HCT116 (cell line): ENCODE data around the gene GALNT17. TPM values are rescaled to one million over a fixed set of nuclear protein-coding genes. Genes with fewer than 3 reads are reported as not detected.

ENCODE experiments used
- ATAC-seq: fragments of 200-7000 bp; cut with Tn5 transposase; 2 replicates; pipeline ENCODE4 v1.9.1; 2020; ENCODE audit warnings: mild to moderate bottlenecking, moderate library complexity
- BruUV-seq: library from RNA; stranded (reverse); fragments of 400-500 nt; replicated peaks from 2 replicates; lab custom pipeline; 2021; lab: Mats Ljungman, UMichigan
- CTCF ChIA-PET: fragments of 300-600 bp; sonication (Branson Sonifier 250); formaldehyde crosslinking; loops from one replicate; lab custom pipeline; 2021; ENCODE audit warnings: antibody characterized with exemption; lab: Charles Lee
- POLR2A ChIA-PET: fragments of 300-600, 350-600 bp; sonication (Branson Sonifier 250); formaldehyde crosslinking; loops from one replicate; lab custom pipeline; 2021; ENCODE audit warnings: antibody characterized with exemption; lab: Charles Lee
- RAD21 ChIA-PET, 2 experiments: fragments of 300-600 bp; sonication (Branson Sonifier 250); formaldehyde crosslinking; loops; one replicate each; lab custom pipeline; 2023; ENCODE audit warnings: low total read pairs in 2 of 2; ENCODE audit not compliant: uncharacterized antibody in 2 of 2, unreplicated experiment in 2 of 2, low non-redundant PET in 1 of 2; lab: Charles Lee
- DNase-seq: peaks from one replicate; pipeline ENCODE4 v3.0.0-alpha.2; 2010; ENCODE audit warnings: low read depth, low spot score
- H2AFZ ChIP-seq: fragments of 200-600 bp; shearing (Covaris generic), sonication (generic); 2 replicates; pipeline ENCODE4 v1.6.1; 2017; ENCODE audit warnings: low read depth, mixed run types, mixed read lengths, antibody characterized with exemption, low read length; ENCODE audit not compliant: poor library complexity, severe bottlenecking
- H3K27ac ChIP-seq: 2 replicates; pipeline ENCODE4 v1.5.1; 2012; ENCODE audit warnings: low read depth, low read length
- H3K27me3 ChIP-seq: fragments of 200-600 bp; sonication (generic); 2 replicates; pipeline ENCODE4 v1.6.1; 2016; ENCODE audit warnings: mixed run types, low read length, mixed read lengths; ENCODE audit not compliant: insufficient read depth
- H3K36me3 ChIP-seq, 2 experiments: fragments of 200-500 bp in 1 of 2; fragments of 200-600 bp in 1 of 2; sonication (Bioruptor generic) in 1 of 2; sonication (generic) in 1 of 2; 2 replicates each; pipeline versions ENCODE4 v1.5.1 to v1.6.1; 2014 to 2016; ENCODE audit warnings: low read length in 2 of 2, inconsistent platforms in 1 of 2, mixed read lengths in 1 of 2, mixed run types in 1 of 2; ENCODE audit not compliant: insufficient read depth in 2 of 2, control insufficient read depth in 1 of 2
- H3K4me1 ChIP-seq, 2 experiments: fragments of 200-600 bp in 1 of 2; sonication (generic) in 1 of 2; 2 replicates each; pipeline versions ENCODE4 v1.5.1 to v1.6.1; 2012 to 2017; ENCODE audit warnings: low read length in 2 of 2, inconsistent platforms in 1 of 2, mild to moderate bottlenecking in 1 of 2, mixed read lengths in 1 of 2, mixed run types in 1 of 2, moderate library complexity in 1 of 2; ENCODE audit not compliant: insufficient read depth in 2 of 2, control insufficient read depth in 1 of 2
- H3K4me2 ChIP-seq: fragments of 200-600 bp; sonication (generic); 2 replicates; pipeline ENCODE4 v1.6.1; 2017; ENCODE audit warnings: mixed run types, low read length, mixed read lengths
- H3K4me3 ChIP-seq, 2 experiments: fragments of 200-600 bp in 1 of 2; sonication (generic) in 1 of 2; replicated peaks in 1 of 2; 2 replicates each; pipeline ENCODE4 v1.5.1; 2011 to 2016; ENCODE audit warnings: low read length in 2 of 2, control low read depth in 1 of 2, low read depth in 1 of 2, mild to moderate bottlenecking in 1 of 2, mixed read lengths in 1 of 2, mixed run types in 1 of 2
- H3K79me2 ChIP-seq: fragments of 200-600 bp; sonication (generic); 2 replicates; pipeline ENCODE4 v1.6.1; 2017; ENCODE audit warnings: mild to moderate bottlenecking, mixed run types, low read length, moderate library complexity, mixed read lengths; ENCODE audit not compliant: insufficient read depth
- H3K9ac ChIP-seq: fragments of 200-600 bp; sonication (generic); 2 replicates; pipeline ENCODE4 v1.6.1; 2016; ENCODE audit warnings: low read length, mixed read lengths
- H3K9me2 ChIP-seq: fragments of 200-600 bp; sonication (generic), shearing (Covaris generic); 2 replicates; pipeline ENCODE4 v1.6.1; 2017; ENCODE audit warnings: mixed run types, mild to moderate bottlenecking, moderate library complexity; ENCODE audit not compliant: insufficient read depth
- H3K9me3 ChIP-seq, 2 experiments: fragments of 200-500 bp in 1 of 2; fragments of 200-600 bp in 1 of 2; sonication (Bioruptor generic) in 1 of 2; sonication (generic) in 1 of 2; 2 replicates each; pipeline ENCODE4 v1.6.1; 2014 to 2017; ENCODE audit warnings: low read length in 2 of 2, mixed read lengths in 2 of 2, inconsistent platforms in 1 of 2, low read depth in 1 of 2, mild to moderate bottlenecking in 1 of 2, mixed run types in 1 of 2, moderate library complexity in 1 of 2; ENCODE audit not compliant: control insufficient read depth in 1 of 2, insufficient read depth in 1 of 2
- H4K20me1 ChIP-seq: fragments of 200-600 bp; sonication (generic), shearing (Covaris generic); 2 replicates; pipeline ENCODE4 v1.6.1; 2017; ENCODE audit warnings: mixed run types, mild to moderate bottlenecking, moderate library complexity; ENCODE audit not compliant: insufficient read depth
- CBX3 ChIP-seq: IDR thresholded peaks from 2 replicates; pipeline ENCODE4 v1.6.1; 2012; ENCODE audit warnings: low read depth
- CEBPB ChIP-seq: IDR thresholded peaks from 2 replicates; pipeline ENCODE4 v1.6.1; 2012; ENCODE audit warnings: low read depth
- EGR1 ChIP-seq: IDR thresholded peaks from 2 replicates; pipeline ENCODE4 v1.6.1; 2012; ENCODE audit warnings: low read depth
- FOSL1 ChIP-seq: IDR thresholded peaks from 2 replicates; pipeline ENCODE4 v1.6.1; 2012; ENCODE audit warnings: low read depth
- POLR2A ChIP-seq: IDR thresholded peaks from 2 replicates; pipeline ENCODE4 v1.7.0; 2011; ENCODE audit warnings: borderline replicate concordance; ENCODE audit not compliant: insufficient read depth, insufficient read length; ENCODE audit errors: extremely low read depth
- SIN3A ChIP-seq: IDR thresholded peaks from 2 replicates; pipeline ENCODE4 v1.6.1; 2012; ENCODE audit warnings: low read depth
- SRF ChIP-seq: IDR thresholded peaks from 2 replicates; pipeline ENCODE4 v1.6.1; 2012; ENCODE audit warnings: low read depth
- YY1 ChIP-seq: IDR thresholded peaks from 2 replicates; pipeline ENCODE4 v1.6.1; 2011; ENCODE audit warnings: low read length, low read depth, moderate library complexity, mild to moderate bottlenecking; ENCODE audit not compliant: insufficient replicate concordance; ENCODE audit errors: extremely low read depth
- ZFX ChIP-seq: fragments of 450-650 bp; IDR thresholded peaks from 2 replicates; pipeline ENCODE4 v1.6.1; 2017
- ZNF274 ChIP-seq: fragments of 200-500 bp; sonication (Bioruptor generic); IDR thresholded peaks from 2 replicates; pipeline ENCODE4 v1.6.1; 2014; ENCODE audit warnings: mild to moderate bottlenecking, low read depth, low read length, inconsistent platforms
- intact Hi-C: fragments of 100-400 bp; cut with micrococcal nuclease; formaldehyde crosslinking; loops from 2 replicates; pipeline ENCODE4 v1.10.0; 2022
- total RNA-seq: library from RNA; stranded (reverse); gene quantifications from one replicate; pipeline ENCODE4 v1.2.1, GENCODE V29; 2021; ENCODE audit not compliant: unreplicated experiment
- TF ChIP-seq, protein P1 (sequence below), 3 experiments: fragments of 200-600 bp in 1 of 3; sonication (generic) in 1 of 3; IDR thresholded peaks in 2 of 3; conservative IDR thresholded peaks in 1 of 3; 2 replicates each; pipeline ENCODE4 v1.5.1; 2012 to 2017; ENCODE audit warnings: low read depth in 2 of 3, low read length in 2 of 3, antibody characterized with exemption in 1 of 3, borderline replicate concordance in 1 of 3, control low read depth in 1 of 3, mild to moderate bottlenecking in 1 of 3, mixed read lengths in 1 of 3, mixed run types in 1 of 3, moderate library complexity in 1 of 3; ENCODE audit not compliant: insufficient read depth in 1 of 3

Gene GALNT17
- total RNA-seq, 1 experiment from 2014 or later: not detected

DNA sequence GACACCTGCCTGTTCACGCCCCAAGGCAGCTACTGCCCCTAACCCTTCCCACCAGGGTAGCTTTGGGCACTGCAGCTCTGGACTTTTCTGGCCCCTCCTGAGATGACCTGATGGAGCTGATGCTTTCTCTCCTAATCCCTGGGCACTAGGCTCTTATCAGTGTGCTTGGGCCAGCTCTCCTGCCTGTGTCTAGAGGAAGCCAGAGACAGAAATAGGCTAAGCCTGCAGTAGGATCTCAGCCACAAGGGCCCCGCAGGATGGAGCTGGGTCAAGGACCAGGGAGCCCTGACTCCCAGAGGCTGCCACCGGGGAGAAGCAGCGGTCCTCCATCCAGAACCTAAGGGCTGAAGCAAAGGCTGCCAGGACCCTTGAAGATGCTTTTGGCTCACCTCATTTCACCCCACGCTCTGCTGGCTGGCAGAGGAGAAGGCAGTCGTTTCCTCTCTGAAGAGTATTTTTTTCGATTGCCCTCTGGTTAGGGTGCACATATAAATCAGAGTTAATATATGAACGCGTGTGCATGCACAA lies 580.8 kb downstream of the GALNT17 start:
- no peak overlapping the region for H3K9ac ChIP-seq
- no peaks in the 10 kb centered on the region for H3K79me2 ChIP-seq
- H2AFZ ChIP-seq: no peak overlapping the region
- CTCF ChIA-PET: no interaction called here
- no peak overlapping the region for H3K27ac ChIP-seq
- BruUV-seq: no TSS peak
- peaks cover 1 to 4% of the 10 kb centered on the region in 2 experiments; a peak in 2 of 4 replicates for H3K9me3 ChIP-seq
- H3K36me3 ChIP-seq: no peaks in the 10 kb centered on the region
- intact Hi-C loops: no loop called here
- TF ChIP-seq ZNF274: no peak
- no peak for TF ChIP-seq SRF
- no peak for TF ChIP-seq ZFX
- no peak for TF ChIP-seq CBX3
- no peak for TF ChIP-seq SIN3A
- no peak for TF ChIP-seq CEBPB
- no peak for TF ChIP-seq POLR2A
- no peak for TF ChIP-seq EGR1
- TF ChIP-seq YY1: no peak
- TF ChIP-seq, protein P1, sequence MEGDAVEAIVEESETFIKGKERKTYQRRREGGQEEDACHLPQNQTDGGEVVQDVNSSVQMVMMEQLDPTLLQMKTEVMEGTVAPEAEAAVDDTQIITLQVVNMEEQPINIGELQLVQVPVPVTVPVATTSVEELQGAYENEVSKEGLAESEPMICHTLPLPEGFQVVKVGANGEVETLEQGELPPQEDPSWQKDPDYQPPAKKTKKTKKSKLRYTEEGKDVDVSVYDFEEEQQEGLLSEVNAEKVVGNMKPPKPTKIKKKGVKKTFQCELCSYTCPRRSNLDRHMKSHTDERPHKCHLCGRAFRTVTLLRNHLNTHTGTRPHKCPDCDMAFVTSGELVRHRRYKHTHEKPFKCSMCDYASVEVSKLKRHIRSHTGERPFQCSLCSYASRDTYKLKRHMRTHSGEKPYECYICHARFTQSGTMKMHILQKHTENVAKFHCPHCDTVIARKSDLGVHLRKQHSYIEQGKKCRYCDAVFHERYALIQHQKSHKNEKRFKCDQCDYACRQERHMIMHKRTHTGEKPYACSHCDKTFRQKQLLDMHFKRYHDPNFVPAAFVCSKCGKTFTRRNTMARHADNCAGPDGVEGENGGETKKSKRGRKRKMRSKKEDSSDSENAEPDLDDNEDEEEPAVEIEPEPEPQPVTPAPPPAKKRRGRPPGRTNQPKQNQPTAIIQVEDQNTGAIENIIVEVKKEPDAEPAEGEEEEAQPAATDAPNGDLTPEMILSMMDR (IDR thresholded peaks at IDR 0.05 in 2 of 3, conservative IDR thresholded peaks at IDR 0.05 in 1 of 3; ENCODE audit: borderline replicate concordance in 1 of 3, insufficient read depth in 1 of 3, low read depth in 2 of 3, low read length in 2 of 3): no peak
- TF ChIP-seq FOSL1: no peak
- RAD21 ChIA-PET: no interaction called here
- no peaks in the 10 kb centered on the region for H3K4me1 ChIP-seq
- no peaks in the 10 kb centered on the region for H3K27me3 ChIP-seq
- no peak overlapping the region for H3K4me2 ChIP-seq
- ATAC-seq: no peak
- DNase-seq: no peak
- H4K20me1 ChIP-seq: no peaks in the 10 kb centered on the region
- no peak overlapping the region for H3K4me3 ChIP-seq
- POLR2A ChIA-PET: no interaction called here
- no peaks in the 10 kb centered on the region for H3K9me2 ChIP-seq
